GM18505 (cell line): ENCODE data around the gene HID1.
"Not testable (repeated sequence)": the region's sequence is repeated elsewhere in the genome, so short reads cannot be mapped to it uniquely, and the experiment has no call there.

ENCODE experiments used
- ATAC-seq: cut with Tn5 transposase; IDR thresholded peaks from one replicate; pipeline ENCODE4 v1.9.1; 2021; ENCODE audit not compliant: unreplicated experiment
- POLR2A ChIP-seq: IDR thresholded peaks from 4 replicates; pipeline ENCODE4 v1.6.1; 2011; ENCODE audit warnings: borderline replicate concordance; ENCODE audit not compliant: insufficient read depth, insufficient read length; ENCODE audit errors: extremely low read depth

The HID1 gene

GRCh38 chr17:74922694-74923537, 49.6 kb downstream of the HID1 start, which contains the start of gene USH1G:
Gene USH1G, minus strand, starts transcription at chr17:74923255. Its CDS starts 182 bp downstream, at chr17:74923073.
- no peak for TF ChIP-seq POLR2A
- no peak for ATAC-seq

- TF ChIP-seq POLR2A, result no peak
- no peak for ATAC-seq
These were observed 50.4 kb downstream of the HID1 start for GRCh38 chr17:74922172-74922571.

- no peak for ATAC-seq
- TF ChIP-seq POLR2A, result no peak
These were observed 50.8 kb downstream of the HID1 start for GRCh38 chr17:74921769-74922168.

DNA sequence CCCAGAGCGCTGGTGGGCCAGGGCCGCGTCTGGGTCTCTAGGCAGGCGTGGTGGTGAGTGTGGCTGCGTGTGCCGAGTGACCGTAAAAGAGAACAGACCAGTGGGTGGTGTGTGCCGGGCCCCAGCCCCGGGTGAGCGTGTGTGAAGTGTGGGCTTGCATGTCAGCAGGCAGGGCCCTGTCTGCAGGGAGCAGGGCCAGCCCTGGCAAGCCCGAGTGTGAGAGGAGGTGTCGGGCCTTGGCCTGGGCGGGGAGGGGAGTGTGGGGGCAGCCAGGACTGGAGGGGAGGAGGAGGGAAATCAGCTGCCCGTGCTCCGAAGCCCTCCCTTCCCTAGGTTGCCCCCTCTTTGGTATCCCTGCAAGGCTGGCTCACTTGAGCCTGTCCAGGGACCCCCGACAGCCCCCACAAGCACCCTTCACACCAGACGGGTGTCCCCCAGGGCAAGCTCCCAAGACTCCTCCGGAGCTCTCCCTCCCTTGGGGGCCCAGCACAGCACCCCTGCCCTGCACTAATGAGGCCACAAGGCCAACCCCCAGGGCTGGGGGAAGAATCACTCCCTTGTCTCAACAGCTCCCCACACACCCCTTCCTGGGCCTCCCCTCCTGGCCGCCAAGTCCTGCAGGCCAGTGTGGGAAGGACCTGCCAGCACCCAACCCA, 51.4 kb downstream of the HID1 start:
- no peak for TF ChIP-seq POLR2A
- no peak for ATAC-seq

DNA sequence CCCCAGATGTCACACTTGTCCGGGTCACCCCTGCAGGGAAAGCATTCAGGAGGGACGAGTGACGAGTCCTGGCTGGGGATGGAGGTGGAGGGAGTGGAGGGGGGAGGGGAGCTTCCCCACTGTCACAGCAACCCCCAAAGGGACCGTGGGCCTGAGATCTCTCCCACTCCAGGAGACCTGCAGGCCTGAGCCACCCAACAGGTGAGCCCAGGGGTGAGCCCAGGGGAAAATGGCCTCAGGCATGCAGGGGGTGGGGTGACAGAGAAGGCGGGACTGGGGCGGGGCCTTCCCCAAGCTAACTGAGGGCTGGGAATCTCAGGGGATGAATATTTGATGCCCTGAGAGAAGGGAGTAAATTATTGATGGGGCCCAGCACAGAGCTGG, 51.9 kb downstream of the HID1 start:
- ATAC-seq, result no peak
- no peak for TF ChIP-seq POLR2A

DNA sequence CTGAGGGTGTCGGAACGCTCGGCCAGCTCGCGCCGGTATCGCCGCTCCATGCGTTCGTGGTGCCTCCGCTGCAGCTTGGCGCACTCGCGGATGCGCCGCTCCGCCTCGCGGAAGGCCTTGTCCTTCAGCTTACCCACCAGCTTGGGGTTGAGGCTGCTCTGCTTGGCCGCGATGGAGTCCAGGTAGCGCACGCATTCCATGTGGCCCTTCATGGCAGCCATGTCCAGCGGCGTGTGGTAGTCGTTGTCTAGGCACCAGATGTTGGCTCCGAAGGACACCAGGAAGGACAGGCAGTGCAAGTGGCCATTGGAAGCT, 52.3 kb downstream of the HID1 start:
- no peak for ATAC-seq
- TF ChIP-seq POLR2A, result no peak

- ATAC-seq, result no peak
- TF ChIP-seq POLR2A, result no peak
These were observed 52.9 kb downstream of the HID1 start for GRCh38 chr17:74919440-74920305.

DNA sequence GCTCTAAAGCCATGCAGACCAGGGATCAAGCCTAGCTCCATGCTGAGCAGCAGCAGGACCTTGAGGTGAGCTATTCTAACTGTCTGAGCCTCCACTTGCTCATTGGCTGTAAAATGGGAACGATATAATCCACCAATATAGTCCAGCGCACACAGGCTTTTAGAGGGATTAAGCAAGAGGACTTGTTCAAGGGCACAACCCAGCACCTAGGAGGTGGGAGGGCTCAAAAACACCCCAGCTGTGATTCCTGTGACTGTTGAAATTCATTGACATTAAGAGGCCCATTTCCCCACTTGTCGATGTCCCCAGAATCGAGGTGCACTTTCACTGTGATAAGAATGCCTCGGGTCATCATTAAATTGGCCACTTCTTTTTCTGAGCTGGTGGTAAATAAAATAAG, 53.7 kb downstream of the HID1 start:
- TF ChIP-seq POLR2A, result no peak
- no peak for ATAC-seq

- no peak for TF ChIP-seq POLR2A
- ATAC-seq, result no peak
These were observed 55.1 kb downstream of the HID1 start for GRCh38 chr17:74917430-74917829.

GRCh38 chr17:74916851-74917199, 55.7 kb downstream of the HID1 start:
- ATAC-seq, result no peak

GRCh38 chr17:74916136-74916850, 56.3 kb downstream of the HID1 start:
- no peak for TF ChIP-seq POLR2A
- ATAC-seq, result no peak

More at GRCh38 chr17:74916851-74917199, 55.7 kb downstream of the HID1 start:
- no peak for TF ChIP-seq POLR2A

DNA sequence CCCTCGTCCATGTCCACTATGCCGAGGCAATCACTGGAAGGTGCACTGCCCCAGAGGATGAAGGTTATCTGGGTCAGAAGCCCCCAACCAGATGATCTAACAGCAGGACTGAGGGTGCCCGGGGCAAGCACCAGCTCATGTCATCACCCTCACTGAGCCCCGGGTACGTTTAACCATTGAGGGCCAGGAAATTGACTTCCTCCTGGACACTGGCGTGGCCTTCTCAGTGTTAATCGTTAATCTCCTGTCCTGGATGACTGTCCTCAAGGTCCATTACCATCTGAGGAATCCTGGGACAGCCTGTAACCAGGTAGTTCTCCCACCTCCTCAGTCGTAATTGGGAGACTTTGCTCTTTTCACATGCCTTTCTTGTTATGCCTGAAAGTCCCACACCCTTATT, 61.1 kb downstream of the HID1 start:
- ATAC-seq, result not testable (repeated sequence)

DNA sequence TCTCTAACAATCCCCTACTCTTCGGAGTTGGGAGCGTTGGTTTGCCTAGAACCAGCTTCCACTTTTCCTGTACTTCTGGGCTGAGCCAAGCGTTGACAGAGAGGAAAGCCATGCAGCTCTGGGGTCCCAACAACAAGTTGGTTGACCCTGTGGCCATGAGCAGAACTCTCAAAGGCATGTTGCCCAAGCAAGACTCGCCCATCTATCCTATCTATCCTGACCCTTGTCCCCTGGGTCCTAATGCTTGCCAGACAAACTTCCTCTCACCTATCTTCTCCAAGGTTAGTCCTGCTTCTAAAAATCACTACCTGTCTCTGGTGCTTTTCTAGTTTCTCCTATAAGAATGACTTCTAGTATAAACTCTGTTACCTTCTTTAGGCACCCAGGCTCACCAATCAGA, 63.5 kb downstream of the HID1 start:
- not testable (repeated sequence) for ATAC-seq
